RCC 7860 (cell line): ENCODE data around the gene SERPINI2.
"Not testable (repeated sequence)": the region's sequence is repeated elsewhere in the genome, so short reads cannot be mapped to it uniquely, and the experiment has no call there.

Source experiments
- DNase-seq: peaks from one replicate; pipeline ENCODE4 v3.0.0-alpha.2; 2015; ENCODE audit warnings: low spot score
- FAIRE-seq: peaks from 2 replicates; lab custom pipeline; 2012; peaks lifted over from hg19 to GRCh38; lab: Jason Lieb, UNC

SERPINI2 gene

DNA sequence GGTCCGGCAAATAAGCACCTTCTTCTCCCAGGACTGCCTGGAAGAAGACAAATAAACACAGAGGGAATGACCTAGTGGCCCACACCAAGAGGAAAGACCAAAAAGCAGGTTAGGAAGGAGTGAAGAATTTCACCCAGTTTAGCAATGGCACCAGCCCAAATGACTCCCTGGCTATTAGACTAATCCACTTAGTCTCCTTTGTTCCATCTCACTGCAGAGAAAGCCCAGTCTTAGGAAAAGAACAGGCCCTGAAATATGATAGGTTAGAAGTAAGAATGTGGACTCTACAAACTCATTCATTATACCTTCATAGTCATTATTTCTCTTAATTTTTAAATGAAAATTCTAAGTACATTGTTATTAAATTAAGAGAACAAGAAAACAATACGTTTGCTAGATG lies 23.2 kb downstream of the SERPINI2 start:
- DNase-seq (no peak), FAIRE-seq (no peak)

DNA sequence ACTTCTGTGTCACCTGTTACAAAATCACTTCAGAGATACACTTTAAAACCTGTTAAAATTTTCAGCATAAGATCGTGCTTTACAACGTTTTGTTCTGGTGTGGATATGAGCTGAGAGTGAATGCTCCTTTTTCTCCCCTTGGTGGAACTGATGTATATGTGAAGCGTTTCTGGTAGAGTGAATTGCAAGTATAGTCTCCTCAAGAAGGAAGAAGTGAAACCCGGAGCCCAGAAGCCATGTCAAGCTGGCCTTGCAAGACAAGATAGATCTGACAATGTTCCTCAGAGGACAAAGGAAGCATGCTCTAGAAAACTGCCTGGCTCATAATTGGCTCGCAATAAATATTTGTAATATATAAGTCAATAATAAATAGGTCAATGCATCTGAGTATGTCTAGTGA lies 23.6 kb downstream of the SERPINI2 start:
- no peak for DNase-seq
- no peak for FAIRE-seq

DNA sequence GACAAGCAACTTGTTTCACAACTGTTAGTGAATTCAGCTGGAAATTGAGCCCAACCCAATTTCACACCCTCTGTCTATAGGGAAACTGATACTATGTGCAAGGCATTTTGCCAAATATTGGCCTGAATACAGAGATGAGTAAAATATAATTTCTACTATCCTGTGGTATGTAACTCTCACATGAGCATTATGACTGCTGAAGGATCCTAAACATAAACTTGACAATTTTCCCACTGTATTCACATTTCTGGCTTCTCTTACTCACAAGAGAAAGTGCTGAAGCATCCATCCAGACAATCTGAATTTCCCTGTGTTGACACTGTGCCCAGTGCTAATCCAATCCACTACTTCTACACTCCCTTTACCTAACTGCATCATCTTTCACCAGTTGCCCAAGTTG lies 28.4 kb downstream of the SERPINI2 start:
- FAIRE-seq: no peak
- no peak for DNase-seq

DNA sequence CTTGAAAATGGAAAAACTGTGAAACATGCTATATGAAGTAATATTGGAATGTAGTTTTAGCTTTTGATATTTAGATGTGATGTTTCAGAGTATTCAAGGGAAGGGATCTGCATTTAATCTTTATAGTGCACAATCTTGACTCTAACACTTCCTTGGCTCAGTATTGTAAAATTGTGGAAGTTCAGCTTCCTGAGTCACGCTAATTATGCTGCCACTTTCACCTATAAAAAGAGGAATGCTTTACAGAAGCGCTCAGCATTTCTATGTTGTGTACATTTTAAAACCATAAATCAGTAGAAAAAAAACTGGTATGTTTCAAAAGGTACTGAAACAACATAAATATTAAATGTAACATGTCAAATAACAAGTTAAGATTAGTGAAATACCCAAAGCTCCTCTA lies 32.6 kb downstream of the SERPINI2 start:
- DNase-seq (no peak), FAIRE-seq (no peak)

DNA sequence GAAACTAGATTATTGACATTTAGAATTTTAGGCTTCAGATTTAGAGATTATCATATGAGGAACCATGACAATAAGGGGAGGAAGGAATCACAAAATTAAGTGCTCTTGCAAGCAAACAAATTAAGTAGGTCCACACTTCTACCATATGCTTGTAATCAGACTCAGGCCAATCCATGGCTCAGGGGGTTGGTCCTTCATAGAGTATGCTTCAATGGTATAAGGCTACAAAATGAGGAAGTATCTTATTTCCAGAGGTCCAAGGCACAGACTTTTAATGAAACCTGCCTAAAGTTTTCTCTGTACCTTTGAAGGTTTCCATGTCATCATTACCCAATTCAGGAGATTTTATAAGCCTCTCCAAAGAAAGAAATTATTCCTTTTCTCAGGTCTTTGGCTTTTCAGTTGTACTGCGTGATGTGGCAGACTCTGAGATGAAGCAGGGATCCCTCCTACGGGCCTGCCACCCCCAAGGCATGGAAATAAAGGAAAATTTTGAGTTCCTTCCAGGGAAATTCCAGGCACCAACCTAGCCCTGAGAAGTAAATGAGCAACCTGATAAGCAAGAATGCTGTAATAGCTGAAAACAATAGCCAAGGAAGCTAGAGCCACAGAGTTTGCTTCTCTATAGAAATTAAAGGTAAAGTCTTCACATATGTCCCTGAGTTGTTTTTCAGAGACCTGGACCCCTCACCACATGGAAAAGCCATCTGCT lies 36.3 kb downstream of the SERPINI2 start:
- no peak for DNase-seq
- no peak for FAIRE-seq

DNA sequence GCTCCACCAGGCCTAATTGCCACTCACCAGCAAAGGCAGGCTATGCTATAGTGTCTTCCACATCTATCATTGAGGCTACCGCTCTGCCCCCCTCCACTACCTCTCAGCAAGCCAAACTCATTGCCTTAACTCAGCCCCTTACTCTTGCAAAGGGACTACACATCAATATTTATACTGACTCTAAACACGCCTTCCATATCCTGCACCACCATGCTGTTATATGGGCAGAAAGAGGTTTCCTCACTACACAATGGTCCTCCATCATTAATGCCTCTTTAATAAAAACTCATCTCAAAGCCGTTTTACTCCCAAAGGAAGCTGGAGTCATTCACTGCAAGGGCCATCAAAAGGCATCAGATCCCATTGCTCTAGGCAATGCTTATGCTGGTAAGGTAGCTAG lies 46.9 kb downstream of the SERPINI2 start:
- not testable (repeated sequence) for DNase-seq, FAIRE-seq

DNA sequence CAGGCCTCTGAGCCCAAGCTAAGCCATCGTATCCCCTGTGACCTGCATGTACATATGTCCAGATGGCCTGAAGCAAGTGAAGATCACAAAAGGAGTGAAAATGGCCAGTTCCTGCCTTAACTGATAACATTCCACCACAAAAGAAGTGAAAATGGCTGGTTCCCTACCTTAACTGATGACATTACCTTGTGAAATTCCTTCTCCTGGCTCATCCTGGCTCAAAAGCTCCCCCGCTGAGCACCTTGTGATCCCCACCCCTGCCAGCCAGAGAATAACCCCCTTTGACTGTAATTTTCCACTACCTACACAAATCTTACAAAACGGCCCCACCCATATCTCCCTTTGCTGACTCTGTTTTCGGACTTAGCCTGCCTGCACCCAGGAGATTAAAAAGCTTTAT lies 51.4 kb downstream of the SERPINI2 start:
- not testable (repeated sequence) for FAIRE-seq, DNase-seq

DNA sequence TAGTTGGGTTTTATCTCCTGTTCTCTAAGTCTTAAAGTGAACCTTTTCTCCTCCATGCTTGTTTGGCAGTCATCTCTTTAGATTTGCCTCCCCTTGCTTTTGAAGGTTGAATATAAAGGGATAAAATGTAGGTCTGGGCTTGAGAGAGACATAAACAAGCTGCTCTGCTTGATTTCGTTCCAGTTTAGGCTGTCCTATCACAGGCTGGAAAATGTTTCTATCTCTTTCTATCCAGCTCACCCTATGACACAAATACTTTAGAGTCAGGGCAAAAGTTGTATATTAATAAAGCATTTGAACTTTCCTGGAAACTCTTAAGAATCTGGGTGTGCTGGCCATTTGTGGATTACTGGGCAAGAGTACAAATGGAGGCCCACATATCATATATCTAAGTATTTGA lies 64.2 kb downstream of the SERPINI2 start:
- FAIRE-seq: no peak
- no peak for DNase-seq

DNA sequence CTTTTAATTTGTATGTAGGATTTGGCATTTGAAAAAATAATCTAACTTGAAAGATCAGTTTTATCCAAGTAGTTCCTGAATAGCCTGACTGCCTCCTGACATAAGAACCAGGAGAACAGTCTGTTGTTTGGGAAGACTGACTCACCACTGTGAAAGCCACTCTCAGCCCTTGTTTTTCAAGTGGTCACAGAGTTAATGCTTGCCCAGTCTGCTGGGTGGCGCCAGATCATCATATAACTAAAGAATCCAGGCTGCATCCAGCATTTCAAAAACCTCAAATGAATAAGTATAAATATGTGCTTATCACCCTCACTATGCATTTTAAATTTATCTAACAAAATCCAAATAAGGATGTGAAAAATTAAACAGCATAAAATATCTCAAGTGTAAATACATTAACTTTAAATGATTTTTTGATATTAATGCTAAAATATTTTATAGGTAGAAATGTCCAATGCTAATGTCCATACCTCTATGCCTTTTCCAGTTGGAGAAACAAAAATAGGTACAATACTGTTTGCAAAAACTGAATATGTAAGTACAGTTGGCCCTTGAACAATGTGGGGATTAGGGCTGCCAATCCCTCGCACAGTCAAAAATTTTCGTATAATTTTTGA lies 66.9 kb downstream of the SERPINI2 start:
- no peak for FAIRE-seq
- peak; percentile 17 for DNase-seq

DNA sequence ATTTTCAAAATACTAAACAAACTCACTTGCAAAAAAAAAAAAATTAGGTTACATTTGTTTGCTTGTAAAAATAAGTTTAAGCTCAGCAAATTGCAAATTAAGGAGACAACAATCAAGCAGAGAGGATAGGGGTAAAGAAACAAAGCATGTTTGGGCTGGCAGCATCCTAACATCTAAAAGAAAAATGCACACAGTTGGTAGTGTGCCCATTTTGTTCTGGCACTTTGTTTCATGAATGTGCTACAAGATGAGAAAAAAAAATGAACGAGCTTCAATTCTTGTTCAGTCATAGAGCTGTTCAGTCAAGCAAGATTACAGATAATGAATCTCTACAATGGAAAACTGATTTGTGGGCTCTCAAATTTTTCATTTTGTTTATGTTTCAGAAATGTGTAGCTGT lies 76.0 kb downstream of the SERPINI2 start:
- FAIRE-seq (no peak), DNase-seq (no peak)

DNA sequence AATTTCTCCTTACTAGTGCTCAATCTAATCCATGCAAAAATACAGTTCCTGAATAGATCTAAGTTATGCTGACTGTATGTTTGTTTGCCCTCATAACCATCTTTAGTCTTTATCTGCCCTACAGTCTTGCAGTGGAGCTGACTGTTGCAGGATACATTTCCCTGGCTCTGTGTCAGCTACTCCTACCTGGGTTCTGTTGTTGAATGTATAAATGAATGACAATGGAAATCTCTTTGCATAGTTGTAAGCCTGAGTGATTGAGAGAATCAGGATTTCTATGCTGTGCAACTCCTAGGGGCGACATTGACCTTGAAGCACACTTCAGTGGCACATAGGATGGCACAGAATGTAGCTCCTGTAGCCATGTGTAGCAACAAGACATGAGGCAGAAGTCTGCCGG lies 77.8 kb downstream of the SERPINI2 start:
- no peak for DNase-seq
- FAIRE-seq: no peak

DNA sequence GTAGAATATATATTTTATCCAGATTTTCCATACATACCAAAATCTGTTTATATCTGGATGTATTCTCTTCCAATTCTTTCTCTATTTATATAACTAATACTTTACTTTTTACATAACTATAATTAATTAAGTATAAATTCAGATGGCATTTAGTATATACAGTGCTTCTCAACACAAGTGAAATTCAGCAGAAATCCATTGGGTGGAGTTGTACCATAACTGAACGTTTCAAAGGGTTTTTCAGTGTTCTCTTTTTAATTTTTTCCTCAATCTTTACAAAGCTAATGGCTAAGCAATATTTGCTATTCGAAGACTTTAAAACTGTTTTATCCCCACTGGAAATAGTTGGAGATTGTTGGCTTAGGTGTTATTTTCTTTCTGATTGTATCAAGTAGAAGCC lies 79.8 kb downstream of the SERPINI2 start:
- DNase-seq (no peak), FAIRE-seq (no peak)
